Myocyte (in vitro differentiated cells): ENCODE data around the gene AHNAK2. TPM values are rescaled to one million over a fixed set of nuclear protein-coding genes. Genes with fewer than 3 reads are reported as not detected.
"Not testable (repeated sequence)": the region's sequence is repeated elsewhere in the genome, so short reads cannot be mapped to it uniquely, and the experiment has no call there.

Source experiments
- DNase-seq: peaks from one replicate; pipeline ENCODE4 v3.0.0-alpha.2; 2012; ENCODE audit warnings: low read depth
- total RNA-seq: library from RNA; depleted of rRNA; stranded (reverse); fragments of >200 nt; gene quantifications from 2 replicates; pipeline ENCODE4 v1.2.3, GENCODE V29; 2014

Gene AHNAK2
- total RNA-seq, 1 donor from 2014 or later = 150 TPM

DNA sequence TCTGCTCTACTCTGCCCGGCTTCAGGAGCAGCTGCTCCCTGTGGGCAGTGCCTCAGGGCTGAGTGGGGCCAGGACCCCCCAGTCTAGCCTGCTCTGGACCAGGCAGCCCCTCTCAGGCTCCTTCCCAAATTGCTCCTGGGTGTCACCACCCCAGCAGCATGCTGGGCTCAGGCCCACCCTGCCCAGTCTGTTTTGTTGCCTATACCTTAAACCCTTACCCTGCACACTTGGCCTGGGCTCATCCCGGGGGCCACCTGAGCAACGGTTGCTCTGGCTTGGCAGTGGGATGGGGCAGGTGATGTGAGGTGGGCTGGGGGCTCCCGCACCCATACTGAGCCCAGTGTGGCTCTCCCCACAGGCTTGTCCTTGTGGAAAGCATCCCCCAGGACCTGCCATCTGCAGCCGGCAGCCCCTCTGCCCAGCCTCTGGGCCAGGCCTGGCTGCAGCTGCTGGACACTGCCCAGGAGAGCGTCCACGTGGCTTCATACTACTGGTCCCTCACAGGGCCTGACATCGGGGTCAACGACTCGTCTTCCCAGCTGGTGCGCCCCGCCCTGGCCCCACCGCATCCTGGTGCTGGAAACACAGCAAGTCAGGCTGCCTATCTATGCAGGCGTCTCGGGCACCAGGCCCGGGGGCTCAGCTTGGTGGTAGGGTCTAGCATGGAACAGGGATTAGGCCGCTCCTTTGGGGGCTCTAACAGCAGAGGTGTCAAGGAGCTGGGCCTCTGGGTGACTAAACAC lies 49.6 kb downstream of the AHNAK2 start:
- DNase-seq = peak; percentile 22

DNA sequence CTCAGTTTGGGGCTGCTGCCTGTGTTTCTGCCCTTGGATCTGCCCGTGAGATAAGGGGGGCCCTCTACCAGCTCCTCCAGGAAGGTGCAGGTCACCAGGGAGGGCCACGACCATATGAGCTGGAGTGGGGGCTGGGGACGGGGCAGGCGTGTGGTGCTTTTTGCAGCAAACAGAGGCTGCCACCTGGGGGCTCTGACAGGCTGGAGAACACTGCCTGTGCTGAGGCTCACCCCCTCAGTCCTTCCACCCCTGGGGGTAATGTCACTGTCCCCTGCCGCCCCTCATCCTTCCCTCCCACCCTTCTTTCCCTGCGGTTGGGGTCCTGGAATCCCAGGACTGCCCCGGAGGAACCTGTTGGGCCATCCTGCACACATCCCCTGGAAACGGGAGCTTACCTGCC lies 50.3 kb downstream of the AHNAK2 start:
- DNase-seq = no peak

DNA sequence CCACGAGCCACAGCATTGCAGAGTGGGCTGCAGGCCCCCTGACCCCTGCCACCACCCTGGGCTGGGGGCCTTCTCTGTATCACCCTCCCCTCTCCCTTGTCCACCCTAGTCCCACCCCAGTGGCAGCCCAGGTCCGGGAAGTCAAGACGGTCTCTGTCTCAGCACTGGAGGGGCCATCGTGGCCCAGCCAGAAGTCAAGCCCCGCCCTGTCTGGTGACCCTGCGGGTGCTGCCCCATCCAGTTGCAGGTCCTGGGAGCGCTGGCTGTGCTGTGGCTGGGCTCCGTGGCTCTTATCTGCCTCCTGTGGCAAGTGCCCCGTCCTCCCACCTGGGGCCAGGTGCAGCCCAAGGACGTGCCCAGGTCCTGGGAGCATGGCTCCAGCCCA lies 50.8 kb downstream of the AHNAK2 start:
- no peak for DNase-seq

DNA sequence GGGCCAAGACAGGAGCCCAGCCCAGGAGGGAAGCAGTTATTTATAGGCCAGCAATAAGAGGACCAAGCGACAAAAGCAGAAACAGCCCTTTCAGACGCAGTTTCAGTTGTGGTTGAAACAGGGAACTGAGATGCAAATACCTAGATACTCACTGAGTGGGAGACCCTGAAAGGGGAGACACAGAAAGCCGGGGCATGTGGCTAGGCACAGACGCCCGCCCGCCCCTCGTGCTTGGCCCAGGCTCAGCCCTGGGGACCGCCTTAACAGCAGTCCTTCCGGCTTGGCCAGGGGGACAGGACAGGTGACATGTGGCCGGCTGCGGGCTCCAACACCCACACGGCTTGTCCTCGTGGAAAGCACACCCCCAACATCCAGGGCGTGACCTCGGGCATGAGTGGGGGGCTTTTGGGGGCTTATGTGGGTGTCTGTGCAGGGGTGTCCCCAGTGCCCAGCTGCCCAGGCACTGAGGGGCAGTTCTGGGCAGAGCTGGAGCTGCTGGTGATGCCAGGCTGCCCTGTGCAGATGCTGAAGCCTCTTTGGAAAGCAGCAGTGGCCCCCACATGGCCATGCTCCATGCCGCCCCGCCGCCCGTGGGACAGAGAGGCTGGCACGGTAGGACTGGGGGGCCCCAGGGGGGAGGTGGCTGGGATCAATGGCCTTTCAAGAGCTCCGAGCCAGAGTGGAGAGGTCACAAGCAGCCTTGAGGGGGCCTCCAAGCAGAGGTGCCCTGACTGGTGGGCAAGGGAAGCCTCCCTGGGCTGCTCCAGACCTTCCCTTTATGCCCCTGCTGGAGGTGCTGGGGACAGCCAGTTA lies 51.3 kb downstream of the AHNAK2 start:
- DNase-seq = no peak

DNA sequence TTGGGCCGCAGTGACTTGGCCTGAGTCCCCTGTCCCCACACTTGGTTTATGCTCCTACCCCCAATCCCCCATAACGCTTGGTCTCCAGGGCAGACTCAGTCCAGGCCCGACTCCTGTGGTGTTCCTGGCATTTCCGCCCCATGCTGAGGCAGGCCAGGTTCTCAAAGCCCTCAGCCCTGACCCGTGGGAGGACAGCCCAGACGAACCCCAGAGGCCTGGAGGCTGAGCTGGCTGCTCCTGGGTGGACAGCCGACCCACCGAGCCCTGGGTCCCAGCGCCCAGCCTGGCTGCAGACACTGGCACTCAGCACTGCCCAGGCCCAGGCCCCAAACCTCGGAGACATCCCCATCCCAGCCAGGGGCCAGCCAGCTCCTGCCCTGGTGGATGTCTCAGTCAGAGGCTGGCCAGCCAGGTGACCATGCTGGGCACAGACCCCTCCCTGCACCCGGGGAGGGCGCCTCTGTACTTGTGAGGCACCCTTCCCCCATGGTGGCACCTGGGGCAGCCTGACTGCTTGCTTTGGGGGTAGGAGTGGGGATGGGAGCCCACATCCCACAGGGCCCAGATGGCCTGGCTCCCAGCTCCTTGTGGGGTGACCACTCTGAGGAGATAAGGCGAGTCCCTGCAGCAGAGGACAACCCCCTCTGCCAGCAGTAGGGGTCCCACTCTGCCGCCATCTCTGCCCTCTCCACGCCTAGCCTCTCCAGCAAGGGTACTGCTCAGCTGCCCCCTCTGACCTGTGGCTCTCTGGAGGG lies 52.1 kb downstream of the AHNAK2 start:
- DNase-seq = no peak

DNA sequence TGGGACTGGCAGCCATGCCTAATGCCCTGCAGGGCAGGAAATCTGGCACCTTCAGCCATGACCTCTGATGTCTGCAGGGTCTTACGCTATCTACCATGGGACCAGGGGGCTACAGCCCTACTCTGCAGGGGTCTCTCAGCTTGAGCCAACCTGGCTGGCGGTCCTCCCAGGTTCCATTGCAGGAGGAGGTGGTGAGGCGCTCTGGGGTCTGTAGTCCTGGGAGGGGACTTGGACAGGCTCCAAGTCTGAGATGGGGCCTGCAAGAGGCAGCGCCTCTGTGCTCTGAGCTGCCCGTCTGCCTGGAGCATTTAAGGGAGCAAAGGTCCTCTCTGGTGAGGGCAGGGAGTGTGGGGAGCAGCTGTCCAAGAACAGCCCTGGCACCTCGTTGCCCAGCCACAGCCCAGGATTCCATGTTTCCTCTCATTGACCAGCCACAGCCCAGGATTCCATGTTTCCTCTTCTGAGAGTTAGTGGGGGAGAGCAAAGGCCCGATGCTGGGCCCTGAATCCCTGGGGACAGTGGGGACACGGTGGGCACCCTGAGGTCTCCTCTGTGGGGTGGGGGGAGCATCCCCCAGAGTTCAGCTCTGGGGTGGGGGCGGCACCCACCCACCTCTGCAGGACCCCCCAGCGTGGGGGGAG lies 52.8 kb downstream of the AHNAK2 start:
- DNase-seq = peak; percentile 63

DNA sequence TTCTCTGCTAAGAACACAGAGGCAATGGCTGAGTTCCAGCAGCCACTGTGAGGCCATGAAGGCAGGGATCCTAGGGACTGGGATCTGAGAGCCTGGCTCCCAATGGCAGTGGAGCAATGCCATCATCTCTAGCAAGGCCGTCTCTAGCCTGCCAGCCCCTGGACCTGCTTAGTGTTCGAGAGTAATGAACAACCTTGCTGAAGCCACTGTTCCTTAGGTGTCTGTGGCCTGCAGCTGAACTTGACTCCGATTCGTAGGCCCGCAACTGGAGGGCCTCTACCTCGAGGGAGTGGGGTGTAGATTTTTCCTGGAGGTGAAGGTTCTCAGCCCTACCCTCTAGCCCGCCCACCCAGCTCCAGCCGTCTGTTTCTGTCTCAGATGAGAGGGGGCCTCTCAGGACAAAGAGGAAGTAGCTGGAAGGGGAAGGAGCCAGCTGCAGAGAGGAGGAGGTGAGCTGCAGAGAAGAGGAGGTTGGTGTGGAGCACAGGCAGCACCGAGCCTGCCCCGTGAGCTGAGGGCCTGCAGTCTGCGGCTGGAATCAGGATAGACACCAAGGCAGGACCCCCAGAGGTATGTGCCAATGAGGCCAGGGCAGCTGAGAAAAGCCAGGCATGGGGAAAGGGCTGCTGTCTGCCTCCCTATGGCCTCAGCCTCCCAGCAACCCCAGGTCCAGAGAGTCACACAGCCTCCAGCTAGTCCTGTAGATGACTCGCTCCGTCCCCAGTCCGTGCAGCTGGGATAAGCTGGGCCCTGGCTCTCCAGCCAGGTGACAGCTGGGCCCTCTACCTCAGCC lies 53.6 kb downstream of the AHNAK2 start, which contains the start of gene PLD4:
Gene PLD4 (plus strand): TSS at position 459 of the 793 bp plus-strand sequence. CDS start 2,262 bp downstream, outside the sequence.
- peak; percentile 67 for DNase-seq

DNA sequence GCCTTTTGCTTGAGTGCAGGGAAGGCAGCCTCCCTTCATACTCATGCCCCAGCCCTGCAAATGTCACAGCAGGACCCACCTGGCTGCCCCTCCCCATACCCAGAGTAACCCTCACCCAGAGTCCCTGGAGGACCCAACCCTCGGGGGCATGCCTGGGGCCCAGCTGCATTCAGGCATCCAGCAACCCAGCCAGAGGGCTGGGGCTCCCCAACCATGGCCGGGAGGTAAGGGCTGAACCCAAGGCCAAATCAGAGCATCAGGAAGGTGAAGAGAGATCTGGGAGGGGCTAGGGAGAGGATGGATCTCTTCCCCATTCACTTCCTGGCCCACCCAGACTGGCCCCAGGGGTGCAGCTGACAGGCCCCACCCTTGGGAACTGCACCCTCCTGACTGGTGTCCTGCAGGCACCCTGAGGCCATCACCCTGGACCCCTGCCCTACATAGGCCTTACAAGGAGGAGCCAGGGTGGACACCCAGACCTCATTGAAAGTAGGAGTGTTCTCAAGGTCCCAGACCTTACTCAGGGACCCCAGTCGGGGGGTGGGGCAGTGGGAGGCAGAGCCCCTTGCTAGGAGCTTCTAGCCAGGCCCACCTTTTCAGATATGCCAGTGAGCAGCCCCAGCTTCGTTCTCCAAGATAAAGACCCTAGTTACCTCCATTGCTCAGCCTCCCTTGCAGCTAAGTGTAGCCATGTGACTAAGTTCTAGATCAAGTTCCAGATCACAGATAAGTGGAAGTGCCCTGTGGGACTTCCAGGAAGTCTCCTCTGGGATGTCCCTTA lies 54.3 kb downstream of the AHNAK2 start:
- DNase-seq = no peak

DNA sequence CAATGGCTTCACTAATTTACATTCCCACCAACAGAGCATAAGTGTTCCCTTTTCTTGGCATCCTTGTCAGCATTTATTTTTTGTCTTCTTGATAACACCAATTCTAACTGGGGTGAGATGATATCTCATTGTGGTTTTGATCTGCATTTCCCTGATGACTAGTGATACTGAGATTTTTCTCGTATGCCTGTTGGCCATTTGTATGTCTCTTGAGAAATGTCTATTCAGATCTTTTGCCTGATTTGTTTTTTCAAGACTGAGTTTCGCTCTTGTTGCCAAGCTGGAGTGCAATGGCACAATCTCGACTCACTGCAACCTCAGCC lies 58.2 kb downstream of the AHNAK2 start:
- DNase-seq = no peak

DNA sequence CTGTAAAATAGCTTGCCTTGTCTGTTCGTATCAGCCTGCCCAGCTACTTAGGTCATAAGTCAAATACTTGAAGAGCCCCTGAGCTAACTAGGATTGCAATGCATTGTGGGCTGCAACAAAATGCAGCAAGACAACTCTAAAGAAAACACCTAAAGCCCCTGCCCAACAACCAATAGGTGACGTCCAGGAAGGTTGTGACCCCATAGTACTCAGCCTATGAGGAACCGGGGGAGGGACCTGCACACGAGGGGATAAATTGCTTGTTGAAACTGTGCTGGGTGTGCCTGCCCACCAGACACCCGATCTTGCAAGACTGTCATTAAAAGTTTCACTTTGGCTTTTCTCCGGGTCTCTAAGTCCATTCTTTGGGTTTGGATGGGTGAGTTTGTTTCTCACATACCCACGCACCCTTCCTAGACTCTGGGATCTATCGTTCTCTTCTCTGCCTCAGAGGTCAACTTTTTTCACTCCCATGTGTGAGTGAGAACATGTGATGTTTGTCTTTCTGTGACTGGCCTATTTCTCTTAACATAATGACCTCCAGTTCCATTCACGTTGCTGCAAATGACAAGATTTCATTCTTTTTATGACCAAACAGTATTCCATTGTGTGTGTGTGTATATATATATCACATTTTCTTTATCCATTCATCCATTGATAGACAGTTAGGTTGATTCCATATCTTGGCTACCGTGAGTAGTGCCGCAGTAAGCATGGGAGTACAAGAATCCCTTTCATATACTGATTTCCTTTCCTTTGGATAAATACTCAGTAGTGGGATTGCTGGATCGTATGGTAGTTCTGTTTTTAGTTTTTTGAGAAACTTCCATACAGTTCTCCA lies 58.8 kb downstream of the AHNAK2 start:
- DNase-seq = not testable (repeated sequence)

DNA sequence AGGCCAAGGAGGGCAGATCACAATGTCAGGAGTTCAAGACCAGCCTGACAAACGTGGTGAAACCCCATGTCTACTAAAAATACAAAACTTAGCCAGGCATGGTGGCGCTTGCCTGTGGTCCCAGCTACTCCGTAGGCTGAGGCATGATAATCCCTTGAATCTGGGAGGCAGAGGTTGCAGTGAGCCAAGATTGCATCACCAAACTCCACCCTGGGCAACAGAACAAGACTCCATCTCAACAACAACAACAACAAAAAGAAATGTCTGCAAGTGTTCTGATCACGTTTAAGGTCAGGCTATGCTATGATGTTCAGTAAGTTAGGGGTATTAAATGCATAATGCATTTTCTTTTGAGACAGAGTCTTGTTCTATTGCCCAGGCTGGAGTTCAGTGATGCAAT lies 60.2 kb downstream of the AHNAK2 start:
- DNase-seq = no peak

DNA sequence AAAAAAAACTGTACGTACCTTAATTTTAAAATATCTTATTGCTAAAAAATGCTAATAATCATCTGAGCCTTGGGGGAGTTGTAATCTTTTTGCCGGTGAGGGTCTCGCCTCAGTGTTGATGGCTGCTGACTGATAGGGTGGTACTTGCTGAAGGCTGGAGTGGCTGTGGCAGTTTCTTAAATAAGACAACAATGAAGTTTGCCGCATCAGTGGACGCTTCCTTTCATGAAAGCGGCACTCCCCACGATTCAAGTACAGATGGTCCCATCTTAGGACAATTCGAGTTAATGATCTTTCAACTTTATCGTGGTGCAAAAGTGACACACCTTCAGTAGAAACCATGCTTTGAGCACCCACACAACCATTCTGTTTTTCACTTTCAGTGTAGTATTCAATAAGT lies 61.1 kb downstream of the AHNAK2 start:
- no peak for DNase-seq

DNA sequence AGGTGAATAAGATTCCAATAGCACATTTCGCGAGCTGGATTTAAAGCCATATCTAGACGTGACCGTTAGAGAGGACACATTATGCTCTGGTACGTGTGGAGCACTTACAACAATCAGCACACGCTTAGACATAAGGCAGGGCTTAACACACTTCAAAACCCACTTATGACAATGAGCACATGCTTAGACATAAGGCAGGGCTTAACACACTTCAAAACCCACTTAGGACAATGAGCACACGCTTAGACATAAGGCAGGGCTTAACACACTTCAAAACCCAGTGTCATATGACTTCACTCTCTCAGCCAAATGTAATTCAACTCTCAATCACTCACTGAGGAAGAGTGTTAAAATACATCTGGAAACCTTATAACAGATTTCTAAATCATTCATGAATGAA lies 64.7 kb downstream of the AHNAK2 start:
- no peak for DNase-seq

DNA sequence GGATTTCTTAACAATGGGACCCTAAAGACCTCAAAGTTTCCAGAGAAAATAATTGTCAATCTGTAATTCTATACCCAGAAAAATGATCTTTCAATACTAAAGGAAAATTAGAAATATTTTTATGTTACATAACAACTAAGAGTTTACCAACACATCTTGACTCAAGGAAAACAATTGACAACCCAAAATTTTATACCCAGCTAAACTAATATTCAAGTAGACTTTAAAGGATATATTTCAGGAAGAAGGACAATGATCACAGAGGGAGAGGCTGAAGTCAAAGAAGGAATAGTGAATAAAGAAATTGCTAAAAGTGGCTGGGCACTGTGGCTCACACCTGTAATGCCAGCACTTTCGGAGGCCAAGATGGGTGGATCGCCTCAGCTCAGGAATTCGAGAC lies 66.1 kb downstream of the AHNAK2 start:
- no peak for DNase-seq

DNA sequence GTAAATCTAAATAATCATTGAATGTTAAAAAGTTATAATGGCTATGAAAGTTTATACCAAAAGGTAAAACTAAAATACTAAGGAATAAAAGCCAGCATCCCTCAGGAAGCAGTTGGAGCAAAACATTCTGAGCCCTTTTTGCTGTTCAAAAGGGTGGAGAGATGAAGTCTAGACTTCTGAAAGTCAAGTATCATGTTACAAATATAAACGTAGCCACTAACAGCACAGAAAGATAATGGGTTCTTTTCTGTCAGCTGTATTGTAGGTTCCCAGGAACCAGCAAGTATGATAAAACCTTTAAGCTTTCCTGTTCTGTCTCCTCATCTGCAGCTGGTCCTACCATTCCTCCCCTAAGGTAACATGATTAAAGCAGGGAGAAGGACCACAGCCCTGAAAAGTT lies 69.9 kb downstream of the AHNAK2 start:
- no peak for DNase-seq

DNA sequence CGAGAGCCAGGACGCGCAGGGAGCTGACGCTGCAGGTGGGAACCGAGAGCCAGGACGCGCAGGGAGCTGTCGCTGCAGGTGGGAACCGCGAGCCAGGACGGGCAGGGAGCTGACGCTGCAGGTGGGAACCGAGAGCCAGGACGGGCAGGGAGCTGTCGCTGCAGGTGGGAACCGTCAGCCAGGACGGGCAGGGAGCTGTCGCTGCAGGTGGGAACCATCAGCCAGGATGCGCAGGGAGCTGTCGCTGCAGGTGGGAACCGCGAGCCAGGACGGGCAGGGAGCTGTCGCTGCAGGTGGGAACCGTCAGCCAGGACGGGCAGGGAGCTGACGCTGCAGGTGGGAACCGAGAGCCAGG lies 72.6 kb downstream of the AHNAK2 start:
- DNase-seq = not testable (repeated sequence)

DNA sequence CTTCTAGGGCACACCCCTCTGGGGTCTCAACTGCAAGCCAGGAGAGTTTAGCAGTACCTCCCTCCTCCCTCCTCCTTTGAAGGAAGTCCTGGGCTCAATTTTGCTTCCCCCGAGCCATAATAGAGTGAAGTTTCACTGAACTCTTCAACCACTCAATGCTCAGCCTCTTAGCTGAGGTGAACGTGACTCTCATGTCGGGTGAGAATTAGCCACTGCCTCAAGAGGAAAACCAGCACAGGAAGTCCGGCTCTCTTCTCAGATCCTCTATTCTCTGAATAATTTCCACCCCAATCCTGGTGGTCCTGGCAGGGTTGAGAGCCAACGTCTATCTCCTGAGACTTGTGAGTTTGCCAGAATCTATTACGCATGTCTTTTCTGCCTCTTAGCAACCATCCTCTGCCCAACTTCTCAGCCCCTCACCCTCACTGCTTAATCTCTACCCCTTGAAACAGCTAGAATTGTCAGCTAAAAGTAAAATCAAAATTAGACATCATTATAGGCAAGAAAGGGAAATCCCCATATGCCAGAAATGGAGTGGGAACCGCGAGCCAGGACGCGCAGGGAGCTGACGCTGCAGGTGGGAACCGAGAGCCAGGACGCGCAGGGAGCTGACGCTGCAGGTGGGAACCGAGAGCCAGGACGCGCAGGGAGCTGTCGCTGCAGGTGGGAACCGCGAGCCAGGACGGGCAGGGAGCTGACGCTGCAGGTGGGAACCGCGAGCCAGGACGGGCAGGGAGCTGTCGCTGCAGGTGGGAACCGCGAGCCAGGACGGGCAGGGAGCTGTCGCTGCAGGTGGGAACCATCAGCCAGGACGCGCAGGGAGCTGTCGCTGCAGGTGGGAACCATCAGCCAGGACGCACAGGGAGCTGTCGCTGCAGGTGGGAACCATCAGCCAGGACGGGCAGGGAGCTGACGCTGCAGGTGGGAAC lies 73.3 kb downstream of the AHNAK2 start:
- not testable (repeated sequence) for DNase-seq

DNA sequence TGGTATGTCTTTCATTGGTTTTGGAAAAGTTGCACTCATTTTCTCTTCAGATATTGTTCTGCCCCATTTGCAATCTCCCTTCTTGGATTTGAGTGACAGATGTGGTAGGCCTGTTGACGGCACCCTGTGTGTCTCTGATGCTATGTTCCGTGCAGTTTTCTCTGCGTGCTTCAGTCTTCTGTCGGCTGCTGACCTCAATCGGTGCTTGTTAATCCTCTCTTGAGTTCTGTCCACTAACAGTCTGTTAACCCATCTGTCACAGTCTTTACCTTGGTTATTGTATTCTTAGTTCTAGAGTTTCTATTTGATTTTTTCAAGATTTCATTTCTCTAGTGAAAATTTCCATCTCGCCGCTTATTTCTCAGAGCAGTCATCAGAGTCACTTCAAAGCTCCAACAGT lies 74.2 kb downstream of the AHNAK2 start:
- no peak for DNase-seq
